K562 (cell line): Measurements from ENCODE around the gene DNMT3L. TPM values are rescaled to one million over a fixed set of nuclear protein-coding genes. Genes with fewer than 3 reads are reported as not detected.

Source experiments
- ARHGAP35 ChIP-seq: fragments of 450-650 bp; IDR thresholded peaks from 2 replicates; pipeline ENCODE4 v1.6.1; 2018; ENCODE audit not compliant: partially characterized antibody
- CBFA2T2 ChIP-seq: fragments of 450-650 bp; conservative IDR thresholded peaks from 2 replicates; pipeline ENCODE4 v1.6.1; 2017; ENCODE audit warnings: mild to moderate bottlenecking
- ETV6 ChIP-seq, 3 experiments: fragments of 150-350 bp in 1 of 3; sonication (generic) in 1 of 3; formaldehyde crosslinking in 1 of 3; IDR thresholded peaks; 2 replicates each; pipeline versions ENCODE4 v1.6.1 to v1.8.0; 2014 to 2022; ENCODE audit warnings: borderline replicate concordance in 2 of 3, low read depth in 2 of 3, antibody characterized with exemption in 1 of 3, low read length in 1 of 3, mild to moderate bottlenecking in 1 of 3, missing genetic modification reagents in 1 of 3
- NCOA4 ChIP-seq: fragments of 450-650 bp; IDR thresholded peaks from 2 replicates; pipeline ENCODE4 v1.6.1; 2018; ENCODE audit warnings: mild to moderate bottlenecking; ENCODE audit not compliant: partially characterized antibody
- POLR2AphosphoS2 ChIP-seq: IDR thresholded peaks from 2 replicates; pipeline ENCODE4 v1.6.1; 2012; ENCODE audit warnings: low read length, improper control_type of control experiment
- SAFB2 ChIP-seq: fragments of 200-400 bp; formaldehyde crosslinking; IDR thresholded peaks from 2 replicates; pipeline ENCODE4 v1.6.1; 2018; ENCODE audit warnings: borderline replicate concordance, low read length, low read depth, moderate library complexity; ENCODE audit not compliant: severe bottlenecking
- SIN3A ChIP-seq, 2 experiments: fragments of 150-350 bp in 1 of 2; IDR thresholded peaks; 2 replicates each; pipeline ENCODE4 v1.6.1; 2011 to 2016; ENCODE audit warnings: borderline replicate concordance in 2 of 2, low read depth in 2 of 2, low read length in 2 of 2, mild to moderate bottlenecking in 2 of 2, moderate library complexity in 2 of 2; ENCODE audit not compliant: control insufficient read depth in 1 of 2
- SNAPC5 ChIP-seq: fragments of 250-450 bp; sonication (Bioruptor Pico); IDR thresholded peaks from 2 replicates; pipeline ENCODE4 v1.8.0; 2021; ENCODE audit warnings: moderate library complexity, mild to moderate bottlenecking, inconsistent platforms
- ZBTB7A ChIP-seq: IDR thresholded peaks from 2 replicates; pipeline ENCODE4 v1.6.1; 2011; ENCODE audit warnings: low read depth, mild to moderate bottlenecking, low read length, moderate library complexity, borderline replicate concordance; ENCODE audit not compliant: control insufficient read depth
- ZFX ChIP-seq: sonication (generic); formaldehyde crosslinking; IDR thresholded peaks from 2 replicates; pipeline ENCODE4 v1.8.0; 2022; ENCODE audit warnings: mild to moderate bottlenecking, missing genetic modification reagents, moderate library complexity
- ZNF311 ChIP-seq: fragments of 250-450 bp; sonication (Bioruptor Pico); IDR thresholded peaks from 2 replicates; pipeline ENCODE4 v1.4.0; 2020; ENCODE audit warnings: mild to moderate bottlenecking, moderate library complexity
- ZNF655 ChIP-seq: fragments of 250-450 bp; sonication (Bioruptor Pico); IDR thresholded peaks from 2 replicates; pipeline ENCODE4 v1.5.0; 2021
- ZNF766 ChIP-seq: fragments of 200-800 bp; sonication (Bioruptor generic); conservative IDR thresholded peaks from 2 replicates; pipeline ENCODE4 v1.6.1; 2016; ENCODE audit warnings: missing genetic modification characterization, missing compliant biosample characterization
- ZNF77 ChIP-seq: fragments of 250-450 bp; sonication (Bioruptor Pico); IDR thresholded peaks from 2 replicates; pipeline ENCODE4 v1.5.0; 2020
- polyA plus RNA-seq, 8 experiments: library from polyadenylated mRNA; depleted of rRNA in 4 of 8; stranded (reverse) in 5 of 8; unstranded in 3 of 8; fragments of >200 nt; fragmentation: Nextera tagmentation in 2 of 8; fragmentation: Illumina TruSeq in 1 of 8; extraction: Ambion mirVana in 2 of 8; extraction: Trizol in 1 of 8; gene quantifications; 2 replicates each; pipeline versions ENCODE4 v1.2.1 to v1.2.3, GENCODE V29; 2011 to 2014; ENCODE audit warnings: inconsistent platforms in 1 of 8, missing spikeins in 1 of 8
- total RNA-seq, 7 experiments: library from RNA; depleted of rRNA in 6 of 7; stranded (reverse); fragments of >200 nt in 6 of 7; fragmentation: Illumina TruSeq in 2 of 7; extraction: Trizol in 2 of 7; gene quantifications; 2 replicates each; pipeline versions ENCODE4 v1.2.1 to v1.2.3, GENCODE V29; 2011 to 2021; ENCODE audit warnings: low replicate concordance in 1 of 7

The DNMT3L gene
- total and polyA plus RNA-seq, 9 of the 15 experiments (the other 6 are each of a cell fraction or from before 2014, with no cell fraction given) = 0.08 TPM; not detected in 8

GRCh38 chr21:44297525-44298290 lies 36.0 kb upstream of the DNMT3L start (continued):
- no peak for TF ChIP-seq ZNF766
- TF ChIP-seq ZNF311 (CRISPR knock-in tag) = no peak
- TF ChIP-seq SNAPC5 (CRISPR knock-in tag) = no peak
- no peak for TF ChIP-seq ZBTB7A
- TF ChIP-seq POLR2AphosphoS2 = no peak
- TF ChIP-seq ZNF77 = no peak
- TF ChIP-seq ETV6 (IDR thresholded peaks at IDR 0.05; ENCODE audit: borderline replicate concordance in 1 of 2, low read depth in 2 of 2, low read length in 1 of 2) = no peak
- TF ChIP-seq ETV6 (CRISPR knock-in tag; IDR thresholded peaks at IDR 0.05; ENCODE audit: borderline replicate concordance) = no peak
- TF ChIP-seq SAFB2 = no peak
- no peak for TF ChIP-seq ZFX (CRISPR knock-in tag)
- no peak for TF ChIP-seq ARHGAP35
- no peak for TF ChIP-seq NCOA4
- TF ChIP-seq ZNF655 = no peak
- no peak for TF ChIP-seq CBFA2T2
- no peak for TF ChIP-seq SIN3A (IDR thresholded peaks at IDR 0.05; ENCODE audit: borderline replicate concordance in 2 of 2, control insufficient read depth in 1 of 2, low read depth in 2 of 2, low read length in 2 of 2)
